ENCODE measurements around the gene TOGARAM2.
"Not testable (repeated sequence)": the region's sequence is repeated elsewhere in the genome, so short reads cannot be mapped to it uniquely, and the experiment has no call there.

The TOGARAM2 gene

GRCh38 chr2:28977176-28977875 is 3.8 kb upstream of the TOGARAM2 start:
- no peak for DNase-seq

GRCh38 chr2:28978001-28978400 is 3.1 kb upstream of the TOGARAM2 start:
- not testable (repeated sequence) for DNase-seq

GRCh38 chr2:28978606-28979005 is 2.5 kb upstream of the TOGARAM2 start:
- no peak for DNase-seq

- no peak for DNase-seq
These were observed 2.1 kb upstream of the TOGARAM2 start for GRCh38 chr2:28979041-28979440.

- DNase-seq: no peak
These were observed 1.3 kb upstream of the TOGARAM2 start for GRCh38 chr2:28979576-28980366.

GRCh38 chr2:28980368-28981015 is 606 bp upstream of the TOGARAM2 start:
- DNase-seq: no peak

GRCh38 chr2:28981620-28982376 is 700 bp downstream of the TOGARAM2 start:
- DNase-seq: no peak

GRCh38 chr2:28982381-28982950 is 1.4 kb downstream of the TOGARAM2 start:
- no peak for DNase-seq

- DNase-seq: no peak
These were observed 5.3 kb downstream of the TOGARAM2 start for GRCh38 chr2:28986429-28986828.

- no peak for DNase-seq
These were observed 8.9 kb downstream of the TOGARAM2 start for GRCh38 chr2:28989973-28990372.

- no peak for DNase-seq
These were observed 9.3 kb downstream of the TOGARAM2 start for GRCh38 chr2:28990445-28990844.

GRCh38 chr2:28991021-28991420 is 9.9 kb downstream of the TOGARAM2 start:
- DNase-seq: no peak

- DNase-seq: no peak
These were observed 10.4 kb downstream of the TOGARAM2 start for GRCh38 chr2:28991460-28991859.

- DNase-seq: no peak
These were observed 12.3 kb downstream of the TOGARAM2 start for GRCh38 chr2:28993206-28993960.

- DNase-seq: no peak
These were observed 13.0 kb downstream of the TOGARAM2 start for GRCh38 chr2:28994074-28994473.

GRCh38 chr2:28994679-28995078 is 13.6 kb downstream of the TOGARAM2 start:
- no peak for DNase-seq

GRCh38 chr2:28995765-28996750 is 15.0 kb downstream of the TOGARAM2 start:
- no peak for DNase-seq

- no peak for DNase-seq
These were observed 16.2 kb downstream of the TOGARAM2 start for GRCh38 chr2:28997237-28997846.

- DNase-seq: no peak
These were observed 17.0 kb downstream of the TOGARAM2 start for GRCh38 chr2:28997847-28998735.
